Endothelial cell of coronary artery (primary cell): Measurements from ENCODE around the gene LGI1. TPM values are rescaled to one million over a fixed set of nuclear protein-coding genes. Genes with fewer than 3 reads are reported as not detected.

ENCODE experiments used
- total RNA-seq: library from RNA; depleted of rRNA; stranded (reverse); fragments of >200 nt; gene quantifications from 2 replicates; pipeline ENCODE4 v1.2.3, GENCODE V29; 2014

The LGI1 gene
- not detected in 2 replicates for total RNA-seq

DNA sequence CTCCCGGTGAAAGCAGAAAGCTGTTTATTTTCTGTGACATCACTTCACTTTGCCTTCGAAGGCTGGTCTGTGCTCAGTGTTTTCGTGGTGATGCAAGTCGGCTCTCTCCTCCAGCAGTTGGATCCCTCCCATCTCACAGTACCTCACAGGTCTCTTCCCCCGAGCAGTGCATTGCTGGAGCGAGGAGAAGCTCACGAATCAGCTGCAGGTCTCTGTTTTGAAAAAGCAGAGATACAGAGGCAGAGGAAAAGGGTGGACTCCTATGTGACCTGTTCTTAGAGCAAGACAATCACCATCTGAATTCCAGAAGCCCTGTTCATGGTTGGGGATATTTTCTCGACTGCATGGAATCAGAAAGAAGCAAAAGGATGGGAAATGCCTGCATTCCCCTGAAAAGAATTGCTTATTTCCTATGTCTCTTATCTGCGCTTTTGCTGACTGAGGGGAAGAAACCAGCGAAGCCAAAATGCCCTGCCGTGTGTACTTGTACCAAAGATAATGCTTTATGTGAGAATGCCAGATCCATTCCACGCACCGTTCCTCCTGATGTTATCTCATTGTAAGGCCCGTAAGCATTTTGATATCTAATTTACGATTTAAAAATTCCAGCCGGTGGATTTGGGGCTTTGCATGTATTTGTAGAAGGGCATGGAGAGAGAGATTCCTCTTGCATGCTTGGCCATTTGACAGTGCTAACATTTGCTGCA lies at the start of gene LGI1:
TSS of gene LGI1 (plus strand) at position 136 of the 707 bp plus-strand sequence. CDS start at position 345, 209 bp downstream.

Other genes starting within 250 kb of the LGI1 start
- not detected in 2 replicates for gene FFAR4, start 191.3 kb upstream of the LGI1 start, total RNA-seq
- not detected in 2 replicates for gene RBP4, start 156.7 kb upstream of the LGI1 start, total RNA-seq
- gene PDE6C, start 145.4 kb upstream of the LGI1 start, total RNA-seq, result not detected in 2 replicates
- gene FRA10AC1, start 55.3 kb upstream of the LGI1 start, total RNA-seq, result 4.9 and 10.4 TPM in 2 replicates
- 2.5 and 2.7 TPM in 2 replicates for gene SLC35G1, start 136.0 kb downstream of the LGI1 start, total RNA-seq
- under 0.01 and 0.19 TPM in 2 replicates for gene PLCE1, start 236.0 kb downstream of the LGI1 start, total RNA-seq